OCI-LY3 (cell line): ENCODE data around the gene ELK1.

Experiments
- CTCF ChIP-seq: fragments of 200-600, 300-600 bp; sonication (generic); IDR thresholded peaks from 2 replicates; pipeline ENCODE4 v1.5.1; 2014; ENCODE audit warnings: antibody characterized with exemption, low read length, low read depth
- EZH2phosphoT487 ChIP-seq: fragments of 200-600 bp; shearing (Covaris generic); IDR thresholded peaks from 2 replicates; pipeline ENCODE4 v1.6.1; 2018; ENCODE audit warnings: antibody characterized with exemption, mixed run types, low read depth

GRCh38 chrX:47687263-47687662 is 36.9 kb upstream of the ELK1 start:
- TF ChIP-seq CTCF (no peak), EZH2phosphoT487 (no peak)
